ENCODE measurements around the gene MCM3AP. TPM values are rescaled to one million over a fixed set of nuclear protein-coding genes. Genes with fewer than 3 reads are reported as not detected.

MCM3AP gene
- total and polyA plus RNA-seq, 4 donors: 15.5 to 58.1 (median 33.5) TPM

DNA sequence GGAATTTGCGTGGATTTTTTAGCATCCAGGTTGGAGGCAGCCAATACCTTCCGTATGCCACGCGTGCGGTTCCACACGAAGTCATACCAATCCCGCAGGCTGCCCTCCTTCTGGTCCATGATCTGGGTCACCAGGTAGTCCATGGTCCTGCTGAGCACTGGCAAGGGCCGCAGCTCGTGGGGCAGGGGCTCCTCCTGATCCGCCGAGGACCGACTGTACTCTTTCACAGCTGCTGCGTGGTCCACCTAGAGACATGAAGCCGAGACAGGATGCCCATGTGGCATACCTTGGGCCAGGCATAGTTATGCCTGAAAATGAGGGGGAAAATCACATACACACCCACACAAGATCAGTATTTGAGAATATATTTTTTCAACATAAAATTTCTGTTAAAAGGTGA lies 12.1 kb downstream of the MCM3AP start:
- peaks cover 30 to 91% (median 64%) of the 10 kb centered on the region in 4 donors for H3K36me3 ChIP-seq (ENCODE audit: control insufficient read depth in 4 of 4, insufficient read depth in 3 of 4, low read depth in 1 of 4, low read length in 3 of 4)
- 97% methylated on average over 14 of the region's 14 CpGs for WGBS
- H3K9me3 ChIP-seq (ENCODE audit: control insufficient read depth in 4 of 4, low read length in 3 of 4): no peaks in the 10 kb centered on the region
- no peak for DNase-seq (ENCODE audit: low spot score)
- no peaks in the 10 kb centered on the region for H3K4me1 ChIP-seq (ENCODE audit: control insufficient read depth in 4 of 4, insufficient read depth in 4 of 4, low read length in 3 of 4)
- no peaks in the 10 kb centered on the region for H3K27me3 ChIP-seq (ENCODE audit: control insufficient read depth in 4 of 4, insufficient read depth in 4 of 4, low read length in 3 of 4)
- no peak for TF ChIP-seq JUND (IDR thresholded peaks at IDR 0.05)
- no peak for TF ChIP-seq YY1 (IDR thresholded peaks at IDR 0.05)
- TF ChIP-seq RAD21 (IDR thresholded peaks at IDR 0.05): no peak
- TF ChIP-seq HNF4G (IDR thresholded peaks at IDR 0.05): no peak
- TF ChIP-seq, protein P1, sequence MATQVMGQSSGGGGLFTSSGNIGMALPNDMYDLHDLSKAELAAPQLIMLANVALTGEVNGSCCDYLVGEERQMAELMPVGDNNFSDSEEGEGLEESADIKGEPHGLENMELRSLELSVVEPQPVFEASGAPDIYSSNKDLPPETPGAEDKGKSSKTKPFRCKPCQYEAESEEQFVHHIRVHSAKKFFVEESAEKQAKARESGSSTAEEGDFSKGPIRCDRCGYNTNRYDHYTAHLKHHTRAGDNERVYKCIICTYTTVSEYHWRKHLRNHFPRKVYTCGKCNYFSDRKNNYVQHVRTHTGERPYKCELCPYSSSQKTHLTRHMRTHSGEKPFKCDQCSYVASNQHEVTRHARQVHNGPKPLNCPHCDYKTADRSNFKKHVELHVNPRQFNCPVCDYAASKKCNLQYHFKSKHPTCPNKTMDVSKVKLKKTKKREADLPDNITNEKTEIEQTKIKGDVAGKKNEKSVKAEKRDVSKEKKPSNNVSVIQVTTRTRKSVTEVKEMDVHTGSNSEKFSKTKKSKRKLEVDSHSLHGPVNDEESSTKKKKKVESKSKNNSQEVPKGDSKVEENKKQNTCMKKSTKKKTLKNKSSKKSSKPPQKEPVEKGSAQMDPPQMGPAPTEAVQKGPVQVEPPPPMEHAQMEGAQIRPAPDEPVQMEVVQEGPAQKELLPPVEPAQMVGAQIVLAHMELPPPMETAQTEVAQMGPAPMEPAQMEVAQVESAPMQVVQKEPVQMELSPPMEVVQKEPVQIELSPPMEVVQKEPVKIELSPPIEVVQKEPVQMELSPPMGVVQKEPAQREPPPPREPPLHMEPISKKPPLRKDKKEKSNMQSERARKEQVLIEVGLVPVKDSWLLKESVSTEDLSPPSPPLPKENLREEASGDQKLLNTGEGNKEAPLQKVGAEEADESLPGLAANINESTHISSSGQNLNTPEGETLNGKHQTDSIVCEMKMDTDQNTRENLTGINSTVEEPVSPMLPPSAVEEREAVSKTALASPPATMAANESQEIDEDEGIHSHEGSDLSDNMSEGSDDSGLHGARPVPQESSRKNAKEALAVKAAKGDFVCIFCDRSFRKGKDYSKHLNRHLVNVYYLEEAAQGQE (IDR thresholded peaks at IDR 0.05): no peak
- TF ChIP-seq GABPA (IDR thresholded peaks at IDR 0.05 in 1 of 2, conservative IDR thresholded peaks at IDR 0.05 in 1 of 2): no peak
- TF ChIP-seq FOXA1 (IDR thresholded peaks at IDR 0.05): no peak
- TF ChIP-seq SP1 (IDR thresholded peaks at IDR 0.05): no peak
- TF ChIP-seq, protein P2, sequence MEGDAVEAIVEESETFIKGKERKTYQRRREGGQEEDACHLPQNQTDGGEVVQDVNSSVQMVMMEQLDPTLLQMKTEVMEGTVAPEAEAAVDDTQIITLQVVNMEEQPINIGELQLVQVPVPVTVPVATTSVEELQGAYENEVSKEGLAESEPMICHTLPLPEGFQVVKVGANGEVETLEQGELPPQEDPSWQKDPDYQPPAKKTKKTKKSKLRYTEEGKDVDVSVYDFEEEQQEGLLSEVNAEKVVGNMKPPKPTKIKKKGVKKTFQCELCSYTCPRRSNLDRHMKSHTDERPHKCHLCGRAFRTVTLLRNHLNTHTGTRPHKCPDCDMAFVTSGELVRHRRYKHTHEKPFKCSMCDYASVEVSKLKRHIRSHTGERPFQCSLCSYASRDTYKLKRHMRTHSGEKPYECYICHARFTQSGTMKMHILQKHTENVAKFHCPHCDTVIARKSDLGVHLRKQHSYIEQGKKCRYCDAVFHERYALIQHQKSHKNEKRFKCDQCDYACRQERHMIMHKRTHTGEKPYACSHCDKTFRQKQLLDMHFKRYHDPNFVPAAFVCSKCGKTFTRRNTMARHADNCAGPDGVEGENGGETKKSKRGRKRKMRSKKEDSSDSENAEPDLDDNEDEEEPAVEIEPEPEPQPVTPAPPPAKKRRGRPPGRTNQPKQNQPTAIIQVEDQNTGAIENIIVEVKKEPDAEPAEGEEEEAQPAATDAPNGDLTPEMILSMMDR (IDR thresholded peaks at IDR 0.05; ENCODE audit: low read depth, low read length, missing input control): no peak
- TF ChIP-seq RXRA (IDR thresholded peaks at IDR 0.05): no peak
- TF ChIP-seq TAF1 (conservative IDR thresholded peaks at IDR 0.05): no peak
- H3K9ac ChIP-seq (ENCODE audit: low read depth in 1 of 2, low read length in 2 of 2): no peak overlapping the region
- H3K27ac ChIP-seq (ENCODE audit: low read depth in 1 of 2, low read length in 2 of 2): no peak overlapping the region
- no peak overlapping the region for H3K4me3 ChIP-seq (ENCODE audit: low read depth in 1 of 3, low read length in 3 of 3)

DNA sequence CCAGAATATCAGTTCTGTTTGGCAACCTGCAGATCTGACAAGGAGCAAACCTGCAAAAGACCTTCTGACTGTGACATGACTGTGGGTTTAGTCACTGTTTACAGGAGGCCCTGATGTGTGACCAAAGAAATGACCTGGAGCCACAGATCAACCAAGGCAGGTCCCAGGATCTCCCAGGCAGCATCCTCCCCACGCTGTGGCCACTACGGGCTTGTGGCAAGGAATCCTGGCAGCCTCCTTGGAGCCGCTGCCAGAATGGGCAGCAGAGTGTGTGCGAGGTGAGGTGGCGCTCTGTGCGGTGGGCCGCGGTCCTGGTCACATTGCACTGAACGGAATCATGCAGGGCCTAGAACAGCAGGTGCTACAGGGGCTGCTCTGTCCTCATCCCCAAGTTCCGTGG lies 15.9 kb downstream of the MCM3AP start:
- Histone ChIP-seq H3K36me3 (ENCODE audit: control insufficient read depth in 4 of 4, insufficient read depth in 3 of 4, low read depth in 1 of 4, low read length in 3 of 4) (peaks cover 30 to 94% (median 61%) of the 10 kb centered on the region in 4 donors), H3K27me3 (ENCODE audit: control insufficient read depth in 4 of 4, insufficient read depth in 4 of 4, low read length in 3 of 4) (no peaks in the 10 kb centered on the region), H3K4me1 (ENCODE audit: control insufficient read depth in 4 of 4, insufficient read depth in 4 of 4, low read length in 3 of 4) (no peaks in the 10 kb centered on the region), H3K27ac (ENCODE audit: low read depth in 1 of 2, low read length in 2 of 2) (no peak overlapping the region), H3K4me3 (ENCODE audit: low read depth in 1 of 3, low read length in 3 of 3) (no peak overlapping the region), H3K9me3 (ENCODE audit: control insufficient read depth in 4 of 4, low read length in 3 of 4) (no peaks in the 10 kb centered on the region), H3K9ac (ENCODE audit: low read depth in 1 of 2, low read length in 2 of 2) (no peak overlapping the region)
- DNase-seq (ENCODE audit: low spot score): no peak
- 97% methylated on average over 10 of the region's 10 CpGs for WGBS
- TF ChIP-seq, protein P1 (IDR thresholded peaks at IDR 0.05): no peak
- TF ChIP-seq NR2F2 (IDR thresholded peaks at IDR 0.05): no peak
- TF ChIP-seq HNF4G (IDR thresholded peaks at IDR 0.05): no peak
- TF ChIP-seq SP1 (IDR thresholded peaks at IDR 0.05): no peak
- TF ChIP-seq JUND (IDR thresholded peaks at IDR 0.05): no peak
- TF ChIP-seq, protein P3, sequence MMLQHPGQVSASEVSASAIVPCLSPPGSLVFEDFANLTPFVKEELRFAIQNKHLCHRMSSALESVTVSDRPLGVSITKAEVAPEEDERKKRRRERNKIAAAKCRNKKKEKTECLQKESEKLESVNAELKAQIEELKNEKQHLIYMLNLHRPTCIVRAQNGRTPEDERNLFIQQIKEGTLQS (IDR thresholded peaks at IDR 0.05): no peak
- no peak for TF ChIP-seq RAD21 (IDR thresholded peaks at IDR 0.05)
- no peak for TF ChIP-seq FOXA1 (IDR thresholded peaks at IDR 0.05)
- TF ChIP-seq RXRA (IDR thresholded peaks at IDR 0.05): no peak
- TF ChIP-seq EGR1 (IDR thresholded peaks at IDR 0.05; ENCODE audit: low read depth in 2 of 2): no peak
- TF ChIP-seq FOXA2 (IDR thresholded peaks at IDR 0.05): no peak
- TF ChIP-seq YY1 (IDR thresholded peaks at IDR 0.05): no peak
- TF ChIP-seq, protein P4, sequence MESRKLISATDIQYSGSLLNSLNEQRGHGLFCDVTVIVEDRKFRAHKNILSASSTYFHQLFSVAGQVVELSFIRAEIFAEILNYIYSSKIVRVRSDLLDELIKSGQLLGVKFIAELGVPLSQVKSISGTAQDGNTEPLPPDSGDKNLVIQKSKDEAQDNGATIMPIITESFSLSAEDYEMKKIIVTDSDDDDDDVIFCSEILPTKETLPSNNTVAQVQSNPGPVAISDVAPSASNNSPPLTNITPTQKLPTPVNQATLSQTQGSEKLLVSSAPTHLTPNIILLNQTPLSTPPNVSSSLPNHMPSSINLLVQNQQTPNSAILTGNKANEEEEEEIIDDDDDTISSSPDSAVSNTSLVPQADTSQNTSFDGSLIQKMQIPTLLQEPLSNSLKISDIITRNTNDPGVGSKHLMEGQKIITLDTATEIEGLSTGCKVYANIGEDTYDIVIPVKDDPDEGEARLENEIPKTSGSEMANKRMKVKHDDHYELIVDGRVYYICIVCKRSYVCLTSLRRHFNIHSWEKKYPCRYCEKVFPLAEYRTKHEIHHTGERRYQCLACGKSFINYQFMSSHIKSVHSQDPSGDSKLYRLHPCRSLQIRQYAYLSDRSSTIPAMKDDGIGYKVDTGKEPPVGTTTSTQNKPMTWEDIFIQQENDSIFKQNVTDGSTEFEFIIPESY (IDR thresholded peaks at IDR 0.05): no peak
- TF ChIP-seq TAF1 (conservative IDR thresholded peaks at IDR 0.05): no peak
- TF ChIP-seq, protein P2 (IDR thresholded peaks at IDR 0.05; ENCODE audit: low read depth, low read length, missing input control): no peak
- TF ChIP-seq, protein P5, sequence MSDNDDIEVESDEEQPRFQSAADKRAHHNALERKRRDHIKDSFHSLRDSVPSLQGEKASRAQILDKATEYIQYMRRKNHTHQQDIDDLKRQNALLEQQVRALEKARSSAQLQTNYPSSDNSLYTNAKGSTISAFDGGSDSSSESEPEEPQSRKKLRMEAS (IDR thresholded peaks at IDR 0.05): no peak
- no peak for TF ChIP-seq GABPA (IDR thresholded peaks at IDR 0.05 in 1 of 2, conservative IDR thresholded peaks at IDR 0.05 in 1 of 2)

Data from liver (tissue), 9 donors.